GM12878 (cell line): ENCODE results near the gene B9D1. TPM values are rescaled to one million over a fixed set of nuclear protein-coding genes. Genes with fewer than 3 reads are reported as not detected.

Source experiments
- ATAC-seq: fragments of 200-7000 bp; cut with Tn5 transposase; 3 replicates; pipeline ENCODE4 v1.9.1; 2020; ENCODE audit warnings: mild to moderate bottlenecking, moderate library complexity
- BruUV-seq: library from RNA; stranded (reverse); fragments of 400-500 nt; replicated peaks from 2 replicates; lab custom pipeline; 2021; lab: Mats Ljungman, UMichigan
- CTCF ChIA-PET: fragments of 300-600 bp; sonication (Branson Sonifier 250); formaldehyde crosslinking; extraction: SDS; loops from one replicate; lab custom pipeline; 2021; ENCODE audit warnings: inconsistent platforms; lab: Yijun Ruan, JAX
- POLR2A ChIA-PET: fragments of 350-600 bp; formaldehyde crosslinking; extraction: SDS; loops from one replicate; lab custom pipeline; 2021; ENCODE audit warnings: inconsistent platforms; lab: Charles Lee
- RAD21 ChIA-PET: fragments of 300-600 bp; sonication (Branson Sonifier 250); formaldehyde crosslinking; loops from one replicate; lab custom pipeline; 2023; ENCODE audit warnings: antibody characterized with exemption; ENCODE audit not compliant: unreplicated experiment; lab: Charles Lee
- SMC1A ChIA-PET: fragments of 300-600 bp; sonication (Branson Sonifier 250); formaldehyde crosslinking; loops from one replicate; lab custom pipeline; 2023; ENCODE audit not compliant: unreplicated experiment, uncharacterized antibody; lab: Charles Lee
- DNase-seq: peaks from one replicate; pipeline ENCODE4 v3.0.0-alpha.2; 2011; ENCODE audit warnings: low read depth, low spot score
- FAIRE-seq: peaks from 3 replicates; lab custom pipeline; 2011; peaks lifted over from hg19 to GRCh38; lab: Jason Lieb, UNC
- H2AFZ ChIP-seq: 2 replicates; pipeline ENCODE4 v1.6.0; 2011; ENCODE audit warnings: low read depth, low read length, control low read depth; ENCODE audit not compliant: control insufficient read depth
- H3K27ac ChIP-seq: 2 replicates; pipeline ENCODE4 v1.5.1; 2011; ENCODE audit warnings: control low read depth; ENCODE audit not compliant: control insufficient read depth, insufficient read depth
- H3K27me3 ChIP-seq, 2 experiments: replicated peaks in 1 of 2; 2 replicates each; pipeline versions ENCODE4 v1.6.0 to v1.6.1; 2011; ENCODE audit warnings: low read length in 1 of 2; ENCODE audit not compliant: control insufficient read depth in 2 of 2, insufficient read depth in 2 of 2
- H3K36me3 ChIP-seq, 2 experiments: 2 replicates each; pipeline ENCODE4 v1.5.1; 2011; ENCODE audit warnings: low read length in 1 of 2; ENCODE audit not compliant: control insufficient read depth in 2 of 2, insufficient read depth in 2 of 2
- H3K4me1 ChIP-seq: 2 replicates; pipeline ENCODE4 v1.6.1; 2011; ENCODE audit warnings: mild to moderate bottlenecking, low read length, moderate library complexity, mixed read lengths; ENCODE audit not compliant: control insufficient read depth, insufficient read depth
- H3K4me2 ChIP-seq: 2 replicates; pipeline ENCODE4 v1.6.0; 2011; ENCODE audit warnings: control low read depth; ENCODE audit not compliant: control insufficient read depth, insufficient read depth
- H3K4me3 ChIP-seq: fragments of 200-600 bp; sonication (generic); 2 replicates; pipeline ENCODE4 v1.5.1; 2016
- H3K79me2 ChIP-seq: 2 replicates; pipeline ENCODE4 v1.6.0; 2011; ENCODE audit warnings: low read length; ENCODE audit not compliant: control insufficient read depth, insufficient read depth
- H3K9ac ChIP-seq: 2 replicates; pipeline ENCODE4 v1.8.0; 2011; ENCODE audit warnings: low read length, control low read depth, mixed read lengths; ENCODE audit not compliant: control insufficient read depth, insufficient read depth
- H3K9me3 ChIP-seq: replicated peaks from 3 replicates; pipeline ENCODE4 v1.5.1; 2011; ENCODE audit warnings: mild to moderate bottlenecking, low read length; ENCODE audit not compliant: control insufficient read depth, insufficient read depth
- H4K20me1 ChIP-seq: 2 replicates; pipeline ENCODE4 v1.6.0; 2011; ENCODE audit not compliant: control insufficient read depth, insufficient read depth
- GATAD2B ChIP-seq: fragments of 450-650 bp; conservative IDR thresholded peaks from 2 replicates; pipeline ENCODE4 v1.6.1; 2017; ENCODE audit warnings: low read depth, mild to moderate bottlenecking, moderate library complexity
- WGBS: methylation state at CpG from one replicate; pipeline ENCODE4 v1.1.6; 2016; ENCODE audit warnings: low lambda C conversion rate; ENCODE audit not compliant: insufficient replicate concordance, insufficient coverage; ENCODE audit errors: missing lambda C conversion rate; 5-methylcytosine and 5-hydroxymethylcytosine counted together
- in situ Hi-C: fragments of 300-500 bp; cut with MboI; formaldehyde crosslinking; loops from 9 replicates; pipeline ENCODE4 v1.14.3; 2018; ENCODE audit warnings: mixed read lengths
- intact Hi-C: fragments of 100-400 bp; cut with micrococcal nuclease; formaldehyde crosslinking; loops from one replicate; pipeline ENCODE4 v1.14.2; 2022; ENCODE audit not compliant: unreplicated experiment
- polyA plus RNA-seq, 11 experiments: library from polyadenylated mRNA; depleted of rRNA in 4 of 11; unstranded in 6 of 11; stranded (reverse) in 5 of 11; fragments of >200 nt; fragmentation: Nextera tagmentation in 4 of 11; fragmentation: Illumina TruSeq in 1 of 11; extraction: Ambion mirVana in 4 of 11; extraction: Trizol in 1 of 11; gene quantifications; 1 replicate in 1 of 11; 2 replicates in 10 of 11; pipeline versions ENCODE4 v1.2.1 to v1.2.3, GENCODE V29; 2011 to 2016; ENCODE audit warnings: inconsistent platforms in 2 of 11, missing spikeins in 2 of 11, low read depth in 1 of 11
- total RNA-seq, 4 experiments: library from RNA; depleted of rRNA in 3 of 4; stranded (reverse); fragments of >200 nt in 3 of 4; fragmentation: Illumina TruSeq in 1 of 4; extraction: Trizol in 1 of 4; gene quantifications; 2 replicates each; pipeline versions ENCODE4 v1.2.1 to v1.2.3, GENCODE V29; 2013 to 2021
- TF ChIP-seq, protein P1 (sequence below): IDR thresholded peaks from 2 replicates; pipeline ENCODE4 v1.6.1; 2011; ENCODE audit warnings: mild to moderate bottlenecking, low read depth, low read length, moderate library complexity; ENCODE audit not compliant: insufficient replicate concordance
- TF ChIP-seq, protein P2 (sequence below): IDR thresholded peaks from 2 replicates; pipeline ENCODE4 v1.6.1; 2012; ENCODE audit warnings: mild to moderate bottlenecking, low read depth, low read length

The B9D1 gene
- total and polyA plus RNA-seq, 10 of the 15 experiments (the other 5 are each of a cell fraction or from before 2014, with no cell fraction given), result 5.9 to 18.3 (median 9.8) TPM

DNA sequence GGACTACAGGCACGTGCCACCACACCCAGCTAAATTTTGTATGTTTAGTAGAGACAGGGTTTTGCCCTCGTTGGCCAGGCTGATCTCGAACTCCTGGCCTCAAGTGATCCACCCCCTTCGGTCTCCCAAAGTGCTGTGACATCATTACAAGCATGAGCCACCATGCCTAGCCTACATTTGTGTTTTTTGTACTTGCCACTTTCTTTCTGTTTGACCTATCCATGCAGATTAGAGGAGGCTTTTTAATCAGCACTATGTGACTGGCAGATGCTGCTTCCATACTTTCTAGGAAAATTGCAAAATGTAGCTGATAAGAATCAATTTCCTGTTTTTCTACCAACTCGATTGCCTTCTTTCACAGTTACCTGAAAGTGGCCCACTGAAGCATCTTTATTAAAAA, 57.3 kb downstream of the B9D1 start:
- ChIA-PET POLR2A (interaction anchor here (1.5 kb wide), 2 partner anchors 12 to 15 kb away, joined by 3 read pairs; no protein-coding TSS in a partner anchor), CTCF (interaction anchor here (1.6 kb wide), 1 partner anchor 20 kb away, joined by 4 read pairs; no protein-coding TSS in a partner anchor), SMC1A (interaction anchor here (0.6 to 2.4 kb wide), 9 partner anchors 10 to 58 kb away, joined by 3 to 11 read pairs (median 4); no protein-coding TSS in a partner anchor), RAD21 (interaction anchor here (2.0 kb wide), 2 partner anchors 57 to 73 kb away, joined by 8 to 10 read pairs; partner anchors contain the start of genes B9D1 and MAPK7)
- FAIRE-seq (no peak), DNase-seq (no peak), ATAC-seq (no peak)
- Histone ChIP-seq H3K9ac (no peak overlapping the region), H4K20me1 (peaks cover 3% of the 10 kb centered on the region; the same call in 1 of the 2 replicates), H3K36me3 (no peaks in the 10 kb centered on the region), H3K4me3 (no peak overlapping the region), H2AFZ (no peak overlapping the region), H3K4me1 (peaks cover 45% of the 10 kb centered on the region), H3K79me2 (no peaks in the 10 kb centered on the region), H3K4me2 (no peak overlapping the region), H3K9me3 (no peaks in the 10 kb centered on the region), H3K27ac (no peak overlapping the region), H3K27me3 (no peaks in the 10 kb centered on the region; a peak in 1 of 4 replicates)
- intact Hi-C loops (no loop called here), in situ Hi-C loops (no loop called here)
- BruUV-seq, result no TSS peak
- WGBS, result 63% methylated on average over 5 of the region's 5 CpGs
- TF ChIP-seq, protein P1, sequence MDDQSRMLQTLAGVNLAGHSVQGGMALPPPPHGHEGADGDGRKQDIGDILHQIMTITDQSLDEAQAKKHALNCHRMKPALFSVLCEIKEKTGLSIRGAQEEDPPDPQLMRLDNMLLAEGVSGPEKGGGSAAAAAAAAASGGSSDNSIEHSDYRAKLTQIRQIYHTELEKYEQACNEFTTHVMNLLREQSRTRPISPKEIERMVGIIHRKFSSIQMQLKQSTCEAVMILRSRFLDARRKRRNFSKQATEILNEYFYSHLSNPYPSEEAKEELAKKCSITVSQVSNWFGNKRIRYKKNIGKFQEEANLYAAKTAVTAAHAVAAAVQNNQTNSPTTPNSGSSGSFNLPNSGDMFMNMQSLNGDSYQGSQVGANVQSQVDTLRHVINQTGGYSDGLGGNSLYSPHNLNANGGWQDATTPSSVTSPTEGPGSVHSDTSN, result no peak
- no peak for TF ChIP-seq GATAD2B

DNA sequence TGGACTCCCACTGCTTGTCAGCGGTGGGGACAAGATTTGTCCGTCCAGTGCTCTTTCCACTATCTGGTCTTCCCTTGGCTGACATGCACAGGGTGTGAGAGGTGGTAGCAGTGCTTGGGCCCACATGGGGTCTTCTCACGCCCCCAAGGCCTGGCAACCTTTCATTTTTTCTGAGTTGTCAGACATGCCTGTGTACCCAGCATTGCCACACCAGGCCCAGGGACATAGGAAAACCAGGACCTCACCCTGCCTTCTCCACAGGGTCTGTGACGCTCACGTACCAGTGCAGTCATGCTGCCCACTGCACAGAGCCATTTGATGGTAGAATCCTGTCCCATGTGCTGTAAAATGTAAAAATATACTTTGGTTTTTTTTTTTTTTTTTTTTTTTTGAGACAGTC, 57.8 kb downstream of the B9D1 start:
- H4K20me1 ChIP-seq, result peaks cover 3% of the 10 kb centered on the region; the same call in 1 of the 2 replicates
- no peak for DNase-seq
- ChIA-PET SMC1A (interaction anchor here (2.4 kb wide), 1 partner anchor 34 kb away, joined by 11 read pairs; no protein-coding TSS in a partner anchor), CTCF (no interaction called here), POLR2A (interaction anchor here (1.5 kb wide), 1 partner anchor 13 kb away, joined by 3 read pairs; no protein-coding TSS in a partner anchor)
- ATAC-seq, result no peak
- peaks cover 42% of the 10 kb centered on the region for H3K4me1 ChIP-seq
- FAIRE-seq, result no peak
- BruUV-seq, result no TSS peak
- in situ Hi-C loops, result no loop called here
- H3K4me2 ChIP-seq, result no peak overlapping the region
- no peaks in the 10 kb centered on the region; a peak in 1 of 4 replicates for H3K27me3 ChIP-seq
- no peak overlapping the region for H2AFZ ChIP-seq
- no peaks in the 10 kb centered on the region for H3K9me3 ChIP-seq
- no peak overlapping the region for H3K27ac ChIP-seq
- no peak overlapping the region for H3K4me3 ChIP-seq
- TF ChIP-seq, protein P2, sequence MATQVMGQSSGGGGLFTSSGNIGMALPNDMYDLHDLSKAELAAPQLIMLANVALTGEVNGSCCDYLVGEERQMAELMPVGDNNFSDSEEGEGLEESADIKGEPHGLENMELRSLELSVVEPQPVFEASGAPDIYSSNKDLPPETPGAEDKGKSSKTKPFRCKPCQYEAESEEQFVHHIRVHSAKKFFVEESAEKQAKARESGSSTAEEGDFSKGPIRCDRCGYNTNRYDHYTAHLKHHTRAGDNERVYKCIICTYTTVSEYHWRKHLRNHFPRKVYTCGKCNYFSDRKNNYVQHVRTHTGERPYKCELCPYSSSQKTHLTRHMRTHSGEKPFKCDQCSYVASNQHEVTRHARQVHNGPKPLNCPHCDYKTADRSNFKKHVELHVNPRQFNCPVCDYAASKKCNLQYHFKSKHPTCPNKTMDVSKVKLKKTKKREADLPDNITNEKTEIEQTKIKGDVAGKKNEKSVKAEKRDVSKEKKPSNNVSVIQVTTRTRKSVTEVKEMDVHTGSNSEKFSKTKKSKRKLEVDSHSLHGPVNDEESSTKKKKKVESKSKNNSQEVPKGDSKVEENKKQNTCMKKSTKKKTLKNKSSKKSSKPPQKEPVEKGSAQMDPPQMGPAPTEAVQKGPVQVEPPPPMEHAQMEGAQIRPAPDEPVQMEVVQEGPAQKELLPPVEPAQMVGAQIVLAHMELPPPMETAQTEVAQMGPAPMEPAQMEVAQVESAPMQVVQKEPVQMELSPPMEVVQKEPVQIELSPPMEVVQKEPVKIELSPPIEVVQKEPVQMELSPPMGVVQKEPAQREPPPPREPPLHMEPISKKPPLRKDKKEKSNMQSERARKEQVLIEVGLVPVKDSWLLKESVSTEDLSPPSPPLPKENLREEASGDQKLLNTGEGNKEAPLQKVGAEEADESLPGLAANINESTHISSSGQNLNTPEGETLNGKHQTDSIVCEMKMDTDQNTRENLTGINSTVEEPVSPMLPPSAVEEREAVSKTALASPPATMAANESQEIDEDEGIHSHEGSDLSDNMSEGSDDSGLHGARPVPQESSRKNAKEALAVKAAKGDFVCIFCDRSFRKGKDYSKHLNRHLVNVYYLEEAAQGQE, result no peak
- TF ChIP-seq, all 136 proteins: peak for 0
- Histone ChIP-seq H3K9ac (no peak overlapping the region), H3K36me3 (no peaks in the 10 kb centered on the region), H3K79me2 (no peaks in the 10 kb centered on the region)
- RAD21 ChIA-PET, result interaction anchor here (2.0 kb wide), 1 partner anchor 73 kb away, joined by 10 read pairs; the partner anchor contains the start of gene MAPK7
- intact Hi-C loops, result no loop called here
- WGBS, result 87% methylated on average over 5 of the region's 5 CpGs
